BJ (cell line): ENCODE results near the gene ANKS3. TPM values are rescaled to one million over a fixed set of nuclear protein-coding genes. Genes with fewer than 3 reads are reported as not detected.

Experiments used
- CTCF ChIA-PET: fragments of 350-600 bp; formaldehyde crosslinking; extraction: SDS; loops from one replicate; lab custom pipeline; 2021; ENCODE audit warnings: antibody characterized with exemption, inconsistent platforms; lab: Yijun Ruan, JAX
- POLR2A ChIA-PET: fragments of 300-600 bp; sonication (Branson Sonifier 250); formaldehyde crosslinking; extraction: SDS; loops from one replicate; lab custom pipeline; 2021; ENCODE audit warnings: antibody characterized with exemption; lab: Charles Lee
- DNase-seq: peaks from one replicate; pipeline ENCODE4 v3.0.0-alpha.2; 2011; ENCODE audit warnings: low read depth
- H3K27me3 ChIP-seq: 2 replicates; pipeline ENCODE4 v1.6.0; 2011; ENCODE audit warnings: low read length; ENCODE audit not compliant: control insufficient read depth, insufficient read depth
- H3K36me3 ChIP-seq: 2 replicates; pipeline ENCODE4 v1.5.1; 2011; ENCODE audit warnings: low read length; ENCODE audit not compliant: control insufficient read depth, insufficient read depth
- H3K4me3 ChIP-seq: 2 replicates; pipeline ENCODE4 v1.5.1; 2011; ENCODE audit warnings: low read depth, mild to moderate bottlenecking, control low read depth, low read length
- polyA plus RNA-seq: library from polyadenylated mRNA; depleted of rRNA; stranded (reverse); fragments of >200 nt; gene quantifications from 2 replicates; pipeline ENCODE4 v1.2.3, GENCODE V29; 2011
- TF ChIP-seq, protein P1 (sequence below): IDR thresholded peaks from 2 replicates; pipeline ENCODE4 v1.5.1; 2011; ENCODE audit warnings: low read depth, mild to moderate bottlenecking, control low read depth, inconsistent platforms, low read length, moderate library complexity; ENCODE audit not compliant: insufficient read depth

Gene ANKS3
- polyA plus RNA-seq, 1 experiment: 23.7 TPM

DNA sequence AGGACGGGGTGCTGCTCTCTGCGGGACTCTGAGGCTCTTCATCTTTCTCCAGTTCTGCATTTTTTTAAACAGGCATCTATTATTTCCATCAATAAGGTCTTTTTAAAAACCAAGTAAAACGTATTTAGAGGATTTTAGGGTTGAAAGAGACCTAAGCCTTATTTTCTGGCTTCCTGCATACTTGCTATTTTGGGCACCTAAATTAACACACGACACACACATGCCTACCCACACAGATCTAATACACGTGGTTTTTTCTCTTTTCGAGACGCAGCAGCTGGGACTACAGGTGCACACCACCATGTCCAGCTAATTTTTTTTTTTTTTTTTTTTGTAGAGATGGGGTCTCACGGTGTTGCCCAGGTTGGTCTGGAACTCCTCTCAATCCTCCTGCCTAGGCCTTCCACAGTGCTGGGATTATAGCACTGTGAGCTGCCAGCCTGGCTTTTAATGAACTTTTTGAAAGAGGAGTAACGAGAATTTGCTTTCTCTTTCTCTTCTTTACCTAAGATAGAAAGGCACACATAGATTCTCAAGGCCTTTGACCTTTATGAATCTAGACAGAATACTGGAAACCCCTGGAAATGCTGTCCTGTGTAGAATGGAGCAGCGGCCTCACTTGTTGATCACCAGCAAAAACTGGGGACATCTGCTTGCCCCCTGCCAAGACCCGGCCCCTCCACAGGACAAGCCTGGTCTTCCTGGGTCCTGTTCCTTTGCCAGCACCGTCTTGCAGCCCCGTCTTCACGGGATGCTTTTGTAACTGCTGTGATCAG, 14.0 kb upstream of the ANKS3 start:
- POLR2A ChIA-PET: no interaction called here
- Histone ChIP-seq H3K36me3 (peaks cover 19% of the 10 kb centered on the region), H3K27me3 (no peaks in the 10 kb centered on the region), H3K4me3 (no peak overlapping the region)
- CTCF ChIA-PET: interaction anchor here (1.1 to 1.8 kb wide), 3 partner anchors 11 to 208 kb away, joined by 3 to 5 read pairs (median 3); no protein-coding TSS in a partner anchor
- DNase-seq: no peak
- TF ChIP-seq, protein P1, sequence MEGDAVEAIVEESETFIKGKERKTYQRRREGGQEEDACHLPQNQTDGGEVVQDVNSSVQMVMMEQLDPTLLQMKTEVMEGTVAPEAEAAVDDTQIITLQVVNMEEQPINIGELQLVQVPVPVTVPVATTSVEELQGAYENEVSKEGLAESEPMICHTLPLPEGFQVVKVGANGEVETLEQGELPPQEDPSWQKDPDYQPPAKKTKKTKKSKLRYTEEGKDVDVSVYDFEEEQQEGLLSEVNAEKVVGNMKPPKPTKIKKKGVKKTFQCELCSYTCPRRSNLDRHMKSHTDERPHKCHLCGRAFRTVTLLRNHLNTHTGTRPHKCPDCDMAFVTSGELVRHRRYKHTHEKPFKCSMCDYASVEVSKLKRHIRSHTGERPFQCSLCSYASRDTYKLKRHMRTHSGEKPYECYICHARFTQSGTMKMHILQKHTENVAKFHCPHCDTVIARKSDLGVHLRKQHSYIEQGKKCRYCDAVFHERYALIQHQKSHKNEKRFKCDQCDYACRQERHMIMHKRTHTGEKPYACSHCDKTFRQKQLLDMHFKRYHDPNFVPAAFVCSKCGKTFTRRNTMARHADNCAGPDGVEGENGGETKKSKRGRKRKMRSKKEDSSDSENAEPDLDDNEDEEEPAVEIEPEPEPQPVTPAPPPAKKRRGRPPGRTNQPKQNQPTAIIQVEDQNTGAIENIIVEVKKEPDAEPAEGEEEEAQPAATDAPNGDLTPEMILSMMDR: no peak

DNA sequence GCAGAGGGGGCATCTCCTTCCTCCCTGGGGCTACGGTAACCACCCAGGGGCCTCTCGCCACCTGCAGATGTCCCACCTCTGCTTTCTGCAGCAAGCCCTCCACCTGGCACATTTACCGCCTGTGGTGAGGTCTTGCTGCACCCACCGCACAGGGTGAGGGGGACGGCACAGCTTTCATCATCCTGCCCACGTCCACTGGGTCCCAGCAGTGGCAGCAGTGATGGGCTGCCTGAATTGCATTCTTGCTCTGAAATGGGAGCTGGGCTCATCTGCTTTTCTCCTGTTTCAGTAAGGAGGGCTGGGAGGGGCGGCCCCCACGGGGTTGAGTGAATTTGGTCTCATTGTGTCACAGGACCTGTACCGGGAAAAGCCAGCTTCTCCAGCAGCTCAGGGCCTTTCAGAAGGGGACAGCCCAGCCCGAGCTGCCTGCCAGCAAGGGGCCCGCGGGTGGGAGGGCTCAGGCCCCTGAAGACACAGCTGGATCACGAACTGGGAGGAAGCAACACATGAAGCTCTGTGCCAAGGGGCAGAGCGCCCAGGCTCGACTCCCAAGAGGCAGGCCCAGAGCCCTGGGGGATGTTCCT, 13.0 kb upstream of the ANKS3 start:
- ChIA-PET CTCF (interaction anchor here (1.1 to 1.8 kb wide), 3 partner anchors 10 to 209 kb away, joined by 3 to 5 read pairs (median 3); no protein-coding TSS in a partner anchor), POLR2A (no interaction called here)
- Histone ChIP-seq H3K27me3 (no peaks in the 10 kb centered on the region), H3K36me3 (peaks cover 12% of the 10 kb centered on the region; the same call in 1 of the 2 replicates), H3K4me3 (no peak overlapping the region)
- DNase-seq: no peak
- TF ChIP-seq, protein P1: no peak

DNA sequence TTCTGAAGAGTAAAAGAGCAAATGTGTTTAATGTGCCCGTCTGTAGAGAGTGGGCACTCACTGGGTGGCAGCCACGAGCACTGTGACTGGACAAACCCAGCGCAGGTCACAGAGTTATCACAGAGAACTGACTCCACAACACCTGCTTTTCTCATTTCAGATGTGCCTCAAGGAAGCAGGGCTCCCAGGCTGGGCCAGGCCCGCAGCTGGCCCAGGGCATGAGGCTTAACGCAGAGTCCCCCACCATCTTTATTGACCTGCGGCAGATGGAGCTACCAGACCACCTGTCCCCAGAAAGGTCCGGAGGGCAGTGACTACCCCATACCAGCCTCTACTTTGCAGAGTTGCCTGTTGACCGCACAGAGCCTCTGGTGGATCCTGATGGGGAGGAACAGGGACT, 12.1 kb upstream of the ANKS3 start:
- DNase-seq: no peak

DNA sequence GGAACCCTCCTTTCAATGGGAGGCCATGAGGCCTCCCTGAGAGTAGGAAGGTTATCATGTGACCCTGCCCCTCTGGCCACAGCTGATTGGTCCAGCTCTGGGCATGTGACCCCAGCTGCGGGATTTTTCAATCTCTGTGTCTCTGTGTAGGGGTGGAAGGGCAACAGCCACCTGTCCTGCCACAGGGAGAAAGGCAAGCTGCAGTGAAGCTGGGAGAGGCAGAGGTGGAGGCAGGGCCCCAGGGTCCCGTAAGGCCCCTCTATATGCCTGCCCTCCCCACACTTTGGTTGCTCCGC, 11.2 kb upstream of the ANKS3 start:
- Histone ChIP-seq H3K4me3 (no peak overlapping the region), H3K27me3 (no peaks in the 10 kb centered on the region), H3K36me3 (peaks cover 2% of the 10 kb centered on the region; the same call in 1 of the 2 replicates)
- CTCF ChIA-PET: no interaction called here
- TF ChIP-seq, protein P1: no peak
- no peak for DNase-seq
- POLR2A ChIA-PET: no interaction called here

More for the DNA sequence above, 12.1 kb upstream of the ANKS3 start:
- ChIA-PET CTCF (interaction anchor here (1.8 kb wide), 1 partner anchor 11 kb away, joined by 5 read pairs; no protein-coding TSS in a partner anchor), POLR2A (no interaction called here)
- peaks cover 6% of the 10 kb centered on the region; the same call in 1 of the 2 replicates for H3K36me3 ChIP-seq
- TF ChIP-seq, protein P1: no peak
- no peaks in the 10 kb centered on the region for H3K27me3 ChIP-seq
- no peak overlapping the region for H3K4me3 ChIP-seq

DNA sequence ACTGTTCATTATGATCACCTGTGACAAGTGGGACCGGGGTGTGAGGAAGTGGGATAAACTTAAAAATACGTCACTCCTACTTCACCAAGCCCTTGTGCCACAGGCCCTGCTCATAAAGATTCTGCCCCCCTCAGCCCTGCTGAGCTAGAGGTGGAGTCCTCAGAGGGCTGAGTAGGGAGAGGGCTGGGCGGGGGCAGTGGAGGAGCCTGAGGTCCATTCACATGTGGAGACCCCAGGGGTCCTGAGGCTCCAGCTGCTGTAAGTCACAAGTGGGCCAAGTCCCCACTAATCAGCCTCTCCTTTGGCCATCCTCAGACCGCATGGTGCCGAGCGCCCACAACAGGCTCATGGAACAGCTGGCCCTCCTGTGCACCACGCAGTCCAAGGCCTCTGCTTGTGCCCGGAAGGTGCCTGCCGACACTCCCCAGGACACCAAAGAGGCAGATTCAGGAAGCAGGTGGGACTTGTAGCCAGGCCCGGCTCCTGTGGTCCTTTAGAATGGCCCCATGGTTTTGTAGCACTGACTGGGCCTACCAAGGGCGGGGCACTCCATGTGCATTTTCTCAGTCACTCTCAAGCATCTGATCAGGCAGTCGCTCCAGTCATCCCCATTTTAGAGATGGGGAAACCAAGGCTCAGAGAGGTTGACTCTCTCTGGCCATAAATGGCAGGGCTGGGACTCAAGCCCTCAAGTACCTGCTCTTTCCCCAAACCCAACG, 10.6 kb upstream of the ANKS3 start:
- TF ChIP-seq, protein P1: no peak
- CTCF ChIA-PET: interaction anchor here (0.7 kb wide), 1 partner anchor 235 kb away, joined by 3 read pairs; no protein-coding TSS in a partner anchor
- no peak overlapping the region for H3K4me3 ChIP-seq
- no peaks in the 10 kb centered on the region; the same call in 1 of the 2 replicates for H3K36me3 ChIP-seq
- POLR2A ChIA-PET: no interaction called here
- H3K27me3 ChIP-seq: no peaks in the 10 kb centered on the region
- DNase-seq: no peak
